ENCODE results near the gene CLDN15. TPM values are rescaled to one million over a fixed set of nuclear protein-coding genes. Genes with fewer than 3 reads are reported as not detected.
"Not testable (repeated sequence)": the region's sequence is repeated elsewhere in the genome, so short reads cannot be mapped to it uniquely, and the experiment has no call there.

CLDN15 gene
- total RNA-seq, 1 experiment from 2014 or later, result 9.7 TPM

GRCh38 chr7:101200504-101200861 is 37.1 kb downstream of the CLDN15 start:
- WGBS (ENCODE audit: extremely low coverage, insufficient read length, low lambda C conversion rate), result no CpG with 5 or more reads among the region's 2 CpGs
- peaks cover 3% of the 10 kb centered on the region for H3K23me2 ChIP-seq (ENCODE audit: insufficient read length, low read depth, low read length, poor library complexity, severe bottlenecking)
- H2BK120ac ChIP-seq (ENCODE audit: low read depth, low read length, poor library complexity, severe bottlenecking), result no peak overlapping the region
- 0 out of 5 replicates have a peak overlapping the region, but pooled peaks of 1 of the 2 experiments have one; percentile 67 for H3K4me3 Mint-ChIP-seq
- no peak overlapping the region for H2AK5ac ChIP-seq (ENCODE audit: insufficient read length, low read length)
- H3K27me3 ChIP-seq (ENCODE audit: insufficient read depth, low read length), result no peaks in the 10 kb centered on the region
- H3K27ac Mint-ChIP-seq, result 0 out of 7 replicates have a peak overlapping the region, but pooled peaks of 1 of the 3 experiments have one; percentile 23
- H2BK15ac ChIP-seq (ENCODE audit: low read depth, low read length), result no peak overlapping the region
- DNase-seq, result no peak
- peak overlapping the region; percentile 23 for H3K4me2 ChIP-seq (ENCODE audit: insufficient read depth, insufficient read length, low read length)
- TF ChIP-seq CTCF (conservative IDR thresholded peaks at IDR 0.05), result no peak
- no peak overlapping the region for H2BK20ac ChIP-seq (ENCODE audit: low read depth, low read length, poor library complexity, severe bottlenecking)
- H3K79me2 ChIP-seq (ENCODE audit: insufficient read depth, low read length), result no peaks in the 10 kb centered on the region
- H3K9me3 Mint-ChIP-seq, result no peaks in the 10 kb centered on the region
- H3K9me3 ChIP-seq (ENCODE audit: control insufficient read depth, low read depth, low read length), result no peaks in the 10 kb centered on the region
- H3K4me1 Mint-ChIP-seq, result peaks cover 14 to 19% of the 10 kb centered on the region in 2 experiments
- peaks cover 0 to 3% (median 0%) of the 10 kb centered on the region in 3 experiments; a peak in 1 of 7 replicates for H3K36me3 Mint-ChIP-seq (ENCODE audit: insufficient read depth in 1 of 3, low read depth in 3 of 3)
- H3K27ac ChIP-seq (ENCODE audit: insufficient read length, low read depth, low read length), result no peak overlapping the region
- peaks cover 12% of the 10 kb centered on the region for H3K27me3 Mint-ChIP-seq (ENCODE audit: low read depth)
- H3K18ac ChIP-seq (ENCODE audit: insufficient read length, low read depth, low read length), result no peak overlapping the region
- H4K20me1 ChIP-seq (ENCODE audit: control insufficient read depth, insufficient read depth, insufficient read length), result no peaks in the 10 kb centered on the region
- H2BK5ac ChIP-seq (ENCODE audit: insufficient read length, low read length), result no peak overlapping the region
- H4K8ac ChIP-seq (replicated peaks; ENCODE audit: insufficient read length, low read depth, low read length), result no peak overlapping the region
- H3K9ac ChIP-seq (ENCODE audit: extremely low read depth, insufficient read length, low read length), result no peak overlapping the region
- no peak overlapping the region for H3K23ac ChIP-seq (ENCODE audit: insufficient read length, low read depth, low read length)
- H4K91ac ChIP-seq (ENCODE audit: insufficient read length, low read depth, low read length), result no peak overlapping the region
- H3K14ac ChIP-seq (ENCODE audit: insufficient read depth, low read length), result no peak overlapping the region
- H3K4me1 ChIP-seq (ENCODE audit: insufficient read depth, low read length), result no peaks in the 10 kb centered on the region; the same call in 1 of the 2 replicates
- no peak overlapping the region for H2BK12ac ChIP-seq (ENCODE audit: insufficient read length, low read depth, low read length)
- H3T11ph ChIP-seq (ENCODE audit: low read length), result no peak overlapping the region
- no peak overlapping the region for H3K4ac ChIP-seq (ENCODE audit: low read depth, low read length)
- no peak overlapping the region for H3K56ac ChIP-seq (ENCODE audit: insufficient read length, low read depth, low read length)
- no peak overlapping the region for H2AFZ ChIP-seq (ENCODE audit: low read length)
- no peak overlapping the region for H4K5ac ChIP-seq (ENCODE audit: insufficient read length, low read depth, low read length)
- no peaks in the 10 kb centered on the region for H3K79me1 ChIP-seq (ENCODE audit: insufficient read depth, low read depth, low read length, poor library complexity, severe bottlenecking)

GRCh38 chr7:101199522-101199921 is 38.1 kb downstream of the CLDN15 start:
- H2BK12ac ChIP-seq (ENCODE audit: insufficient read length, low read depth, low read length); H3K23ac ChIP-seq (ENCODE audit: insufficient read length, low read depth, low read length); H2BK5ac ChIP-seq (ENCODE audit: insufficient read length, low read length); H3K36me3 Mint-ChIP-seq (ENCODE audit: insufficient read depth in 1 of 3, low read depth in 3 of 3); H4K8ac ChIP-seq (replicated peaks; ENCODE audit: insufficient read length, low read depth, low read length); H2BK15ac ChIP-seq (ENCODE audit: low read depth, low read length); H2BK20ac ChIP-seq (ENCODE audit: low read depth, low read length, poor library complexity, severe bottlenecking); H3K14ac ChIP-seq (ENCODE audit: insufficient read depth, low read length); H2BK120ac ChIP-seq (ENCODE audit: low read depth, low read length, poor library complexity, severe bottlenecking); H3T11ph ChIP-seq (ENCODE audit: low read length); H4K91ac ChIP-seq (ENCODE audit: insufficient read length, low read depth, low read length); DNase-seq; H3K18ac ChIP-seq (ENCODE audit: insufficient read length, low read depth, low read length); H3K27ac Mint-ChIP-seq; H3K9me3 ChIP-seq (ENCODE audit: control insufficient read depth, low read depth, low read length); H3K23me2 ChIP-seq (ENCODE audit: insufficient read length, low read depth, low read length, poor library complexity, severe bottlenecking); H3K9me3 Mint-ChIP-seq; H2AFZ ChIP-seq (ENCODE audit: low read length); H3K79me1 ChIP-seq (ENCODE audit: insufficient read depth, low read depth, low read length, poor library complexity, severe bottlenecking); H3K4me1 ChIP-seq (ENCODE audit: insufficient read depth, low read length); H3K56ac ChIP-seq (ENCODE audit: insufficient read length, low read depth, low read length); H2AK5ac ChIP-seq (ENCODE audit: insufficient read length, low read length); H3K79me2 ChIP-seq (ENCODE audit: insufficient read depth, low read length); H3K27ac ChIP-seq (ENCODE audit: insufficient read length, low read depth, low read length); H4K5ac ChIP-seq (ENCODE audit: insufficient read length, low read depth, low read length); H3K4me2 ChIP-seq (ENCODE audit: insufficient read depth, insufficient read length, low read length); H3K9ac ChIP-seq (ENCODE audit: extremely low read depth, insufficient read length, low read length); H3K4me3 Mint-ChIP-seq; H3K4ac ChIP-seq (ENCODE audit: low read depth, low read length); H4K20me1 ChIP-seq (ENCODE audit: control insufficient read depth, insufficient read depth, insufficient read length); H3K27me3 ChIP-seq (ENCODE audit: insufficient read depth, low read length): not testable (repeated sequence)
- H3K4me1 Mint-ChIP-seq, result peaks cover 14 to 19% of the 10 kb centered on the region in 2 experiments
- peaks cover 12% of the 10 kb centered on the region for H3K27me3 Mint-ChIP-seq (ENCODE audit: low read depth)
- no CpG with 5 or more reads among the region's 10 CpGs for WGBS (ENCODE audit: extremely low coverage, insufficient read length, low lambda C conversion rate)

All from H9 (cell line).